Measurements from ENCODE around the gene PMEPA1.

The PMEPA1 gene

GRCh38 chr20:57728762-57729161 lies 18.9 kb upstream of the PMEPA1 start:
- DNase-seq (ENCODE audit: low spot score): no peak
- no peak for TF ChIP-seq CTCF (IDR thresholded peaks at IDR 0.05; ENCODE audit: extremely low read depth, insufficient read depth, missing control alignments)
- in situ Hi-C loops (cut with MboI; ENCODE audit: low pct_unique_long_range_greater_than_20kb, low sequenced_read_pairs, unreplicated experiment): no loop called here

GRCh38 chr20:57727863-57728262 lies 18.0 kb upstream of the PMEPA1 start:
- DNase-seq (ENCODE audit: low spot score): no peak
- TF ChIP-seq CTCF (IDR thresholded peaks at IDR 0.05; ENCODE audit: extremely low read depth, insufficient read depth, missing control alignments): no peak
- in situ Hi-C loops (cut with MboI; ENCODE audit: low pct_unique_long_range_greater_than_20kb, low sequenced_read_pairs, unreplicated experiment): no loop called here

- no peak for TF ChIP-seq CTCF (IDR thresholded peaks at IDR 0.05; ENCODE audit: extremely low read depth, insufficient read depth, missing control alignments)
- in situ Hi-C loops (cut with MboI; ENCODE audit: low pct_unique_long_range_greater_than_20kb, low sequenced_read_pairs, unreplicated experiment): no loop called here
- DNase-seq (ENCODE audit: low spot score): no peak
Observed at GRCh38 chr20:57725636-57726035, 15.8 kb upstream of the PMEPA1 start.

- in situ Hi-C loops (cut with MboI; ENCODE audit: low pct_unique_long_range_greater_than_20kb, low sequenced_read_pairs, unreplicated experiment): no loop called here
- no peak for TF ChIP-seq CTCF (IDR thresholded peaks at IDR 0.05; ENCODE audit: extremely low read depth, insufficient read depth, missing control alignments)
Observed at GRCh38 chr20:57724610-57725405, 15.0 kb upstream of the PMEPA1 start.

GRCh38 chr20:57723816-57724215 lies 14.0 kb upstream of the PMEPA1 start:
- no peak for TF ChIP-seq CTCF (IDR thresholded peaks at IDR 0.05; ENCODE audit: extremely low read depth, insufficient read depth, missing control alignments)
- DNase-seq (ENCODE audit: low spot score): no peak
- in situ Hi-C loops (cut with MboI; ENCODE audit: low pct_unique_long_range_greater_than_20kb, low sequenced_read_pairs, unreplicated experiment): no loop called here

More at GRCh38 chr20:57724610-57725405, 15.0 kb upstream of the PMEPA1 start:
- no peak for DNase-seq (ENCODE audit: low spot score)

- in situ Hi-C loops (cut with MboI; ENCODE audit: low pct_unique_long_range_greater_than_20kb, low sequenced_read_pairs, unreplicated experiment): no loop called here
- no peak for TF ChIP-seq CTCF (IDR thresholded peaks at IDR 0.05; ENCODE audit: extremely low read depth, insufficient read depth, missing control alignments)
Observed at GRCh38 chr20:57719951-57720350, 10.1 kb upstream of the PMEPA1 start.

More at GRCh38 chr20:57719951-57720350, 10.1 kb upstream of the PMEPA1 start:
- DNase-seq (ENCODE audit: low spot score): no peak

Measured in GM13977 (cell line).